Activated CD4-positive, alpha-beta T cell treated with anti-CD3 and anti-CD28 coated beads, Interleukin-2, amount 10 ng/mL, durations not matched to agents 7 days and 5 days (primary cell): ENCODE data around the gene TAF4B. TPM values are rescaled to one million over a fixed set of nuclear protein-coding genes. Genes with fewer than 3 reads are reported as not detected.
"Not testable (repeated sequence)": the region's sequence is repeated elsewhere in the genome, so short reads cannot be mapped to it uniquely, and the experiment has no call there.

Experiments
- CTCF ChIA-PET: fragments of 350-600 bp; sonication (Branson Sonifier 250); formaldehyde crosslinking; loops from one replicate; lab custom pipeline; 2021; ENCODE audit warnings: antibody characterized with exemption; lab: Charles Lee
- POLR2A ChIA-PET: fragments of 350-600 bp; sonication (Branson Sonifier 250); formaldehyde crosslinking; loops from one replicate; lab custom pipeline; 2021; ENCODE audit warnings: antibody characterized with exemption; lab: Charles Lee
- DNase-seq: peaks from one replicate; pipeline ENCODE4 v3.0.0-alpha.2; 2020
- H3K27ac Mint-ChIP-seq: one replicate; pipeline ENCODE4 v1.8.0; 2021; ENCODE audit warnings: mild to moderate bottlenecking, moderate library complexity, mixed read lengths
- H3K27me3 Mint-ChIP-seq: one replicate; pipeline ENCODE4 v1.8.0; 2021; ENCODE audit warnings: mixed read lengths
- H3K36me3 Mint-ChIP-seq: one replicate; pipeline ENCODE4 v1.8.0; 2021; ENCODE audit warnings: low read depth, mixed read lengths
- H3K4me1 Mint-ChIP-seq: one replicate; pipeline ENCODE4 v1.8.0; 2021; ENCODE audit warnings: mixed read lengths
- H3K4me3 Mint-ChIP-seq: one replicate; pipeline ENCODE4 v1.8.0; 2021; ENCODE audit warnings: mild to moderate bottlenecking, moderate library complexity, mixed read lengths
- H3K9me3 Mint-ChIP-seq: one replicate; pipeline ENCODE4 v1.8.0; 2021; ENCODE audit warnings: mixed read lengths
- total RNA-seq, 2 experiments: library from RNA; stranded (reverse); gene quantifications; one replicate each; pipeline ENCODE4 v1.2.3, GENCODE V29; 2021

Gene TAF4B, protein sequence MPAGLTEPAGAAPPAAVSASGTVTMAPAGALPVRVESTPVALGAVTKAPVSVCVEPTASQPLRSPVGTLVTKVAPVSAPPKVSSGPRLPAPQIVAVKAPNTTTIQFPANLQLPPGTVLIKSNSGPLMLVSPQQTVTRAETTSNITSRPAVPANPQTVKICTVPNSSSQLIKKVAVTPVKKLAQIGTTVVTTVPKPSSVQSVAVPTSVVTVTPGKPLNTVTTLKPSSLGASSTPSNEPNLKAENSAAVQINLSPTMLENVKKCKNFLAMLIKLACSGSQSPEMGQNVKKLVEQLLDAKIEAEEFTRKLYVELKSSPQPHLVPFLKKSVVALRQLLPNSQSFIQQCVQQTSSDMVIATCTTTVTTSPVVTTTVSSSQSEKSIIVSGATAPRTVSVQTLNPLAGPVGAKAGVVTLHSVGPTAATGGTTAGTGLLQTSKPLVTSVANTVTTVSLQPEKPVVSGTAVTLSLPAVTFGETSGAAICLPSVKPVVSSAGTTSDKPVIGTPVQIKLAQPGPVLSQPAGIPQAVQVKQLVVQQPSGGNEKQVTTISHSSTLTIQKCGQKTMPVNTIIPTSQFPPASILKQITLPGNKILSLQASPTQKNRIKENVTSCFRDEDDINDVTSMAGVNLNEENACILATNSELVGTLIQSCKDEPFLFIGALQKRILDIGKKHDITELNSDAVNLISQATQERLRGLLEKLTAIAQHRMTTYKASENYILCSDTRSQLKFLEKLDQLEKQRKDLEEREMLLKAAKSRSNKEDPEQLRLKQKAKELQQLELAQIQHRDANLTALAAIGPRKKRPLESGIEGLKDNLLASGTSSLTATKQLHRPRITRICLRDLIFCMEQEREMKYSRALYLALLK
- 10 to 100 TPM in 1 of 2 experiments, 1 to 10 TPM in 1; 9.3 to 11.7 TPM for total RNA-seq

- Mint-ChIP-seq H3K4me1 (peaks cover 39% of the 10 kb centered on the region), H3K4me3 (peak within 1 kb of the TSS; percentile 94), H3K9me3 (peaks cover under 1% of the 10 kb centered on the region), H3K27me3 (peaks cover 3% of the 10 kb centered on the region), H3K36me3 (peaks cover 4% of the 10 kb centered on the region), H3K27ac (peak within 1 kb of the TSS; percentile 93)
- ChIA-PET CTCF (interaction anchor here (0.9 kb wide), 1 partner anchor 11 kb away, joined by 3 read pairs; no protein-coding TSS in a partner anchor), POLR2A (no interaction called here)
- DNase-seq = peak; percentile 94
Measured at GRCh38 chr18:26226229-26227050, at the start of gene TAF4B. TAF4B (plus strand) TSS chr18:26226445; CDS start chr18:26226934, 489 bp downstream.

DNA sequence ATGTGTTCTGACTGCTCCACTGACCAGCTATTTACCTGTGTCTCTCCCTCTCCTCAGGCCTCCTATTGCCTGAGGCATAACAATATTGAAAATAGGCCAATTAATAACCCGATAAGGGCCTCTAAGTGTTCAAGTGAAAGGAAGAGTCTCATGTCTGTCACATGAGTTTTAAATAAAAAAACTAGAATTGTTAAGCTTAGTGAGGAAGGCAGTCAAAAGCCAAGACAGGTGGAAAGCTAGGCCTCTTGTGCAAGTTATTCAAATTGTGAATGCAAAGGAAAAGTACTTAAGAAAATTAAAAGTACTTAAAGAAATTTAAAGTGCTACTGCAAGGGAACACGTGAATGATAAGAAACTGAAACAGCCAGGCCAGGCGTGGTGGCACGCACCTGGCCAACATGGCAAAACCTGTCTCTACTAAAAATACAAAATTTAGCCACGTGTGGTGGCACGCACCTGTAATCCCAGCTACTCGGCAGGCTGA lies 44.9 kb upstream of the TAF4B start:
- H3K27me3 Mint-ChIP-seq = no peaks in the 10 kb centered on the region
- CTCF ChIA-PET = interaction anchor here (0.9 kb wide), 1 partner anchor 9 kb away, joined by 3 read pairs; no protein-coding TSS in a partner anchor
- no peak for DNase-seq
- H3K4me3 Mint-ChIP-seq = no peak overlapping the region
- POLR2A ChIA-PET = no interaction called here
- no peak overlapping the region for H3K27ac Mint-ChIP-seq
- H3K9me3 Mint-ChIP-seq = no peaks in the 10 kb centered on the region
- no peaks in the 10 kb centered on the region for H3K36me3 Mint-ChIP-seq
- H3K4me1 Mint-ChIP-seq = peaks cover 8% of the 10 kb centered on the region

GRCh38 chr18:26183395-26184112 lies 42.7 kb upstream of the TAF4B start:
- Mint-ChIP-seq H3K4me3 (no peak overlapping the region), H3K27ac (no peak overlapping the region), H3K36me3 (no peaks in the 10 kb centered on the region), H3K27me3 (no peaks in the 10 kb centered on the region), H3K9me3 (peaks cover 2% of the 10 kb centered on the region), H3K4me1 (peaks cover 8% of the 10 kb centered on the region)
- POLR2A ChIA-PET = no interaction called here
- no peak for DNase-seq
- CTCF ChIA-PET = no interaction called here

GRCh38 chr18:26185267-26185666 lies 41.0 kb upstream of the TAF4B start:
- peaks cover 16% of the 10 kb centered on the region for H3K4me1 Mint-ChIP-seq
- H3K27me3 Mint-ChIP-seq = no peaks in the 10 kb centered on the region
- CTCF ChIA-PET = no interaction called here
- POLR2A ChIA-PET = no interaction called here
- H3K4me3 Mint-ChIP-seq = no peak overlapping the region
- no peak overlapping the region for H3K27ac Mint-ChIP-seq
- peaks cover 5% of the 10 kb centered on the region for H3K36me3 Mint-ChIP-seq
- DNase-seq = no peak
- H3K9me3 Mint-ChIP-seq = peaks cover 6% of the 10 kb centered on the region

GRCh38 chr18:26190506-26190905 lies 35.7 kb upstream of the TAF4B start:
- Mint-ChIP-seq H3K27me3 (no peaks in the 10 kb centered on the region), H3K27ac (peak overlapping the region; percentile 91), H3K4me1 (peaks cover 19% of the 10 kb centered on the region), H3K9me3 (peaks cover 6% of the 10 kb centered on the region), H3K36me3 (peaks cover 5% of the 10 kb centered on the region), H3K4me3 (peak overlapping the region; percentile 71)
- CTCF ChIA-PET = interaction anchor here (1.0 kb wide), 1 partner anchor 9 kb away, joined by 3 read pairs; no protein-coding TSS in a partner anchor
- peak; percentile 56 for DNase-seq
- POLR2A ChIA-PET = no interaction called here

DNA sequence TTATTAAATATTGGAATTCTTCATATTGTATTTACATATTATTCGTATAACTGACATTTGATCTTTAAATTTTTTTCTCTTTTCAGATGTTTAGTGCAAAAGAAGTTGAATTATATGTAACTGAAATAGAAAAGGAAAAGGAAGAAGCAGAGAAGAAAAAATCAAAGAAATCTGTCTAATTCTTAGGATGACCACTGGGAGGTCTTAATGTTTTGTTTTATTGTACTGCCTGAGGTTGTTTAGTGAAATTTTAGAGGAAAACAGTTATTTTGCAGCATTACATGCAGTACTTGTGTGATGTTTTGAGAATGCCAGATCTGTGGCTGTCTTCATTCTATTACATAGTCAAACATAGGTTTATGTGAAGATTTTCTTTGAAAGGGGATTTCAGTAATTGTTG lies 34.0 kb upstream of the TAF4B start:
- H3K9me3 Mint-ChIP-seq = peaks cover 6% of the 10 kb centered on the region
- DNase-seq = no peak
- ChIA-PET CTCF (interaction anchor here (1.1 kb wide), 1 partner anchor 18 kb away, joined by 3 read pairs; no protein-coding TSS in a partner anchor), POLR2A (no interaction called here)
- H3K36me3 Mint-ChIP-seq = peaks cover 5% of the 10 kb centered on the region
- H3K27ac Mint-ChIP-seq = no peak overlapping the region
- H3K4me3 Mint-ChIP-seq = no peak overlapping the region
- peaks cover 19% of the 10 kb centered on the region for H3K4me1 Mint-ChIP-seq
- H3K27me3 Mint-ChIP-seq = no peaks in the 10 kb centered on the region

DNA sequence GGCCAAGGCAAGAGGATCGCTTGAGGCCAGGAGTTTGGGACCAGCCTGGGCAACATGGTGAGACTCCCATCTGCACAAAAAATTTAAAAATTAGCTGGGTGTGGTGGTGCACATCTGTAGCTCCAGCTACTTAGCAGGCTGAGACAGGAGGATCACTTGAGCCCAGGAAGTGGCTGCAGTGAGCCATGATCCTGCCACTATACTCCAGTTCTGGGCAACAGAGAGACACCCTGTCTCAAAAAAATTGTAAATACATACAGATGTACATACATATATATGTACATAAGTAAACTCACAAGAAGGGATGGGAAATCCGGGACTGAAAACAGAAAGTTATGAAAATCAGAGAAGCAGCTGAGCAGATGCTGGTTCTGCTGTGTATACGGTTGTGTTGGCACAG lies 29.6 kb upstream of the TAF4B start:
- Mint-ChIP-seq H3K36me3 (no peaks in the 10 kb centered on the region), H3K27me3 (no peaks in the 10 kb centered on the region), H3K4me1 (peaks cover 4% of the 10 kb centered on the region), H3K4me3 (no peak overlapping the region), H3K9me3 (no peaks in the 10 kb centered on the region), H3K27ac (no peak overlapping the region)
- no peak for DNase-seq
- ChIA-PET POLR2A (no interaction called here), CTCF (interaction anchor here (0.7 kb wide), 1 partner anchor 193 kb away, joined by 3 read pairs; no protein-coding TSS in a partner anchor)

GRCh38 chr18:26202001-26202400 lies 24.2 kb upstream of the TAF4B start:
- H3K4me1 Mint-ChIP-seq, H3K9me3 Mint-ChIP-seq, H3K27me3 Mint-ChIP-seq, CTCF ChIA-PET, H3K36me3 Mint-ChIP-seq, DNase-seq, H3K27ac Mint-ChIP-seq, POLR2A ChIA-PET, H3K4me3 Mint-ChIP-seq: not testable (repeated sequence)

- Mint-ChIP-seq H3K4me3 (no peak overlapping the region), H3K36me3 (no peaks in the 10 kb centered on the region), H3K27ac (no peak overlapping the region), H3K9me3 (no peaks in the 10 kb centered on the region), H3K27me3 (no peaks in the 10 kb centered on the region), H3K4me1 (peaks cover 2% of the 10 kb centered on the region)
- ChIA-PET CTCF (no interaction called here), POLR2A (no interaction called here)
- DNase-seq = no peak
Measured at GRCh38 chr18:26205318-26205717, 20.9 kb upstream of the TAF4B start.

- POLR2A ChIA-PET = no interaction called here
- Mint-ChIP-seq H3K36me3 (no peaks in the 10 kb centered on the region), H3K27ac (no peak overlapping the region), H3K4me3 (no peak overlapping the region), H3K4me1 (peaks cover 4% of the 10 kb centered on the region), H3K9me3 (peaks cover 2% of the 10 kb centered on the region), H3K27me3 (no peaks in the 10 kb centered on the region)
- CTCF ChIA-PET = interaction anchor here (0.6 to 1.1 kb wide), 2 partner anchors 11 to 156 kb away, joined by 3 to 9 read pairs; no protein-coding TSS in a partner anchor
- no peak for DNase-seq
Measured at GRCh38 chr18:26206488-26206887, 19.8 kb upstream of the TAF4B start.

DNA sequence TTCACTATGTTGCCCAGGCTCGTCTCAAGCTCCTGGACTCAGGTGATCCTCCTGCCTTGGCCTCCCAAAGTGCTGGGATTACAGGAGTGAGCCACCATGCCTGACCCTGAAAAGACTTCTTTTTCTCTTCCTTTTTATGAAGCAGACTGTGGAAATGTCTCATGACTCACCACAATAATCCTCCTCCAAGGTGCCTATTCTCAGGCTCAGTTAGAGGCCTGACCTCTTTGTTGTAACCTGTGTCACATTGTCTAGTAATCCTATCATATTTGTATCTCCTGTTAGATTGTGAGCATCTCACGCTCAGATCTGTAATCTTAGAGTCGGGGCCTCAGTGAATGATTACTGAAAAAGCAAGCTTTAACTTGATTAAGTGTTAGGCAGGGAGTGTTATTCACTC lies 18.3 kb upstream of the TAF4B start:
- DNase-seq = no peak
- Mint-ChIP-seq H3K27me3 (no peaks in the 10 kb centered on the region), H3K36me3 (no peaks in the 10 kb centered on the region), H3K4me3 (no peak overlapping the region), H3K4me1 (peaks cover 4% of the 10 kb centered on the region), H3K27ac (no peak overlapping the region), H3K9me3 (peaks cover 3% of the 10 kb centered on the region)
- POLR2A ChIA-PET = no interaction called here
- CTCF ChIA-PET = interaction anchor here (0.5 to 1.4 kb wide), 2 partner anchors 9 to 89 kb away, joined by 4 to 5 read pairs; no protein-coding TSS in a partner anchor
